ENCODE results near the gene TMEM239.
"Not testable (repeated sequence)": the region's sequence is repeated elsewhere in the genome, so short reads cannot be mapped to it uniquely, and the experiment has no call there.

TMEM239 gene

DNA sequence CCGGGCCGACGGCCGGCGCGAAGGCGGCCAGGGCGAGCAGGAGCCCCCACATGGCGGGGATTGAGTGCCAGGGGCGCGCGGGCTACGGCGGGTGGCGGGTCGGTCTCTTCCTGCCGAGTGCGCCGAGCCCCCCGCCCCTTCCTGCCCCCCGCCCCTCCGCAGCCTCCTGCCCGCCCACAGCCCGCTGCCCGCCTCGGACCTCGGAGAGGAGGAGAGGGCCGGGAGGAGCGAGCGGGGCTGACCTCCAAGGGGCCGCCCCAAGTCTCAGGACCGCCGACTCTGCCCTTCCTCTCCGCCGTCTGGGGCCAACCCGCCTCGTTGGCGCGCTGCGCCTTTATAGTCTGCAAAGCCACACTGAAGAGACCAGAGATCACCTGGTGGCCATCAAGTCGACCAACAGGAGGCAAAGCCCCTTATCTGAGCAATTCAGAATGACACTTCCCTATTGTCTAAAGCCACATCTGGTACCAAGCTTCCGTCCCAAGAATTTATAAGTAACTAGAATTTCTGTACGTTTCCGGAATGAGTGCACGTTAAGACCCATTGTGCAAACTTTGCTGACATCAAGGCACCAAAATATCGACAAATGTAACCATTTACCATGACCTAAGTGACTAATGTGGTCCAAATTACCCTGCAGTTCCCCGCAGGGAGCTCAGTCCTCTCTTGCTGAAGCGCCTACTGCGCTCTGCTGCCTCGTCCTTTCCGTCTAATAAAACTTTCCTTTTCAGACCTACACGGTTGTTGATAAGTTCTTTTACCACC lies 15.5 kb upstream of the TMEM239 start, which contains the start of gene CPXM1:
Gene CPXM1 (minus strand): TSS at position 107 of the 765 bp plus-strand sequence. CDS start 55 bp downstream, at position 52.
- DNase-seq: no peak

DNA sequence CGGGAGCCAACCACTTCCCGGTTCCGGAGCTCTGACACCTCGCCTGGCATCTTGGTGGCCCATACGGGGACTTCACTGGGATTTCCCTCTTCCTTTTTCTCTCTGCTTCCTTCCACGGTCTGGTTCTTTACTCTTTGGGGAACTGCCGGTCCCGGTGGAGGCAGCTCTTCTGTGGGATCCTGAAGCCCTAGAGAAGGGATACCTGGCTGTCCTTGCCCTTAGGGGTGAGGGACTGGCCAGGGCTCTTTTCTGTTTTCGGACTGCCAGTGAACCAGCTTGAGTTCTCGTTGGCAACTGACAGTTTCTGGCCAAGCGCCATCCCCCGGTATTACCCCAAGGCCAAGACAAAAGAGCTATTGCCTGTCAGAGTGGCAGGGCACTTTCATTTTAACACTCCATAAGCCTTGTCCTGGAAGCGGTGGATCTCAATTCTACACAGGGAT lies 14.9 kb upstream of the TMEM239 start:
- DNase-seq: no peak

DNA sequence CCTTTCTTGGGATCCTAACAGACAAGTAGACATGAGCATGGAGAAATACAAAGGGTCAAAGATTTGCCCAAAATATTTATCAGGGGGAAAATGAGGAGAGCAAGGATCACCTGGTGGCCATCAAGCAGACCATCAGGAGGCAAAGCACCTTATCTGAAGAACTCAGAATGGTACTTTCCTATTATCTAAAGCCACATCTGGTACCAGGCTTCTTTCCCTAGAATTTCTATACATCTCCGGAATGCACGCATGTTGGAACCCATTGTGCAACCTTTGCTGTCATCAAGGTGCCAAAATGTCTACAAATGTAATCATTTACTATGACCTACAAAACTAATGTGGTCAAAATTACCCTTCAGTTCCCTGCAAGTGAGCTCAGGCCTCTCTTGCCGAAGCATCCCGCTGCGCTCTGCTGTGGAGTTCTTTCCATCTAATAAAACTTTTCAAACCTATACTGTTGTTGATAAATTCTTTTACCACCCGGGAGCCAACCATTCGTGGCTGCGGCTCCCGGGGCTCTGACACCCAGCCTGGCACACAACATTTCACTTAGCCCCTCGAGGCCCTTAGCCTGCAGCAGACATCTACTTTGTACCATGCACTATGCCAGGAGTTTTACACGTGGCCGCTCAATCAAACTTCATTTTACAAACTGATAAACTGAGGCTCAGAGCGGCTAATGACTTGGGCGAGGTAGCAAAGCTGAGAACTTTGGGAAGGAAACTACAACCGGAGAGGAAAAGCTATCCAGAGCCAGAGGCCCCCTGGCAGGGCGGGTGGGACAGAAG lies 11.9 kb upstream of the TMEM239 start:
- no peak for DNase-seq

DNA sequence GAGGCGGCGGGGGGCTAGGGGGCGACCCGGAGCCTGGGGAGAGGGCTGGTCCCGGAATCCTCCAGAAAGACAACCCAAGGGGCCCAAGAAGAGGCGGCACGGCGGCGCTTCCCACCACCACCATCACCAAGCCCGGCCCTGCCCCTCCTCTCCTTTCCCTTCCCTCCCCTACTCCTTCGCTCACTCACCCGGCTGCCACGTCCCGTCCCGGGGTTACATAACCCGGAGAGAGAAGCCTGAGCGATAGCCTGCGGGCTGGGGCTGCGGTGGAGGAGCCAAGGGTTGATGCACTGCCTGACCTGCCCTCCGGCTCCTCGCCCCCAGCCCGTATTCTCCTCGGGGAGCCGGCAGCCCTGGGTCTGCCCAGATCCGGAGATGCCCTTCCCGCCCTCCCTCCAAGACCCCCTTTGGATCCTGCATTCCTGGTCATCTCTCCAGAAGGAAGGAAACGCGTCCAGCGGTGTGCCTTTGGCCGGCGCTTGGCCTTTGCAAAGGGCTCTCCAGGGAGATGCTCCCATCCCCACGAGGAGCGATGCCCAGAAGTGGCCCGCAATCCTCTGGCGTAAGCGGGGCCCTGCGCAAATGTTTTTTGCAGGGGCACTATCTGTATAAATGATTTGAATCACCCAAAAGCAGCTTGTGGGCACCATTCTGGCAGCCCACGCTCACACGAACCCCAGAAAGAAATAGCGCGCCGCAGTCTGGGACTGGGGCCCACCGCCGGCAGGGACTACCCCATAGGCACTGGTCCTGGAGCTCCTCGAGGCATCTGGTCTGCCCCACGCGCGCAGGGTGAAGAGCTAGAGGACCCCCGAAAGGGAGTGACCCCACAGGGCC lies 11.1 kb upstream of the TMEM239 start:
- DNase-seq: no peak

DNA sequence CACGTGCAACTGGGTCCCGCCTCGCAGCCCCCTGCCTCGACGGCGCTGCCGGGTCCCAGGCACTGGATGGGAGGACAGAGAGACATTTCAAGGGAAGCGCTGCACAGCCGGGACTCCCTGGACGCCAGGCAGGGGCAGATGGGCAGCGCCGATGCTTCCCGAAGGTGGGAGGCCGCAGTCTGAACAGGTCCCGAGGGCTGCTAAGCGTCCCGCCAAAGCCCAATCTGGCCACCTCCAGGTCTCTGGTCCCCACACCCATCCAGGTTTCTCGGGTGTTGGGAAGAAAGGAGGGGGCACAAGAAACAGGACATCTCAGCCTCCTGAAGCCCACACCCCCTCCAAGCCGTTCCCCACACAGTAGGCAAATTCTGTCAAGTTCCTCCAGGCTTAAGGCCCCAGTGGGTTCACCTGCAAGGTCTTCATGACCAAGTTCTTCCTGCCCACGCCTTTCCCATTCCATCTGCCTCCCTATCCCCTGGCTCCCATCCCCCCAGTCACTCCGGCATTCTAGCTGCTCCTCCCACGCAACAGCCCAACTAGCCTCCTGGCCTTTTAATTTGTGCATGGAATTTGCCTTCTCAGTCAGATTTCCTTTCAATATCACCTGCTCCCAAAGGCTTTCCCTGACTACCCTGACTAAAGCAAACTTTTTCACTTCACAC lies 10.3 kb upstream of the TMEM239 start:
- no peak for DNase-seq

DNA sequence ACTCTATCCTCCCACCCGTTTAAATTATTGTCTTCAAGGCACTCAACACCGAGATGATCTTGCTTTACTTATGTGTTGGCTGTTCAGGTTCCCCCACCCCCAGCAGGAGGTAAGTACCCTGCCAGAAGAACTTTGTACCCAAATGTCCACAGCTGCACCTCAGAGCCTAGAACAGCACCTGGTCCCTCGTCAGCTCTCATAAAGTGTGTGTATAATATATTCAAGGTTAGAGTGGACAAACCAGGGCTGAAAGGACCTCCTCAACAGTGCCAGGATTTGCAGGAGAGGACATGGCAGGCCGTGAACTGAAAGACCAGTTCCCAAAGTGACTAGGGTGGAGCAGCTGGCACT lies 9.8 kb upstream of the TMEM239 start:
- DNase-seq: no peak

DNA sequence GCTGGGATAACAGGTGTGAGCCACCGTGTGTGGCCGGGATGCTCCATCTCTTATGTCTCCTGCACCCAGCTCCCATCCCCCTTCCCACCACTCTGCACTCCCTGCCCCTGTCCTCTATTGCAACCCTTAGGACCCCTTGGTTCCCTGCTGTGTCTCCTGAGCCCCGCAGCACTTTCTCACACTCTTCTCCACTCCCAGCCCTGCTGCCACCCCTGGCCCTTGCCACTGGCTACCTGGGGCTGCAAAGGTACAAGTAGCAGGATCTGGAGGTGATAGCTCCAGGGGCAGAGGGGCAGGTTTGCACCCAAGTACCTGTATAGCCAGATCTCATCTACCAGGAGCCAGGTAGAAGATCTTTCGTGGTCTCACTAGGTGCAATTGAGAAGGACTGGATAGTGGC lies 9.1 kb upstream of the TMEM239 start:
- DNase-seq: no peak

DNA sequence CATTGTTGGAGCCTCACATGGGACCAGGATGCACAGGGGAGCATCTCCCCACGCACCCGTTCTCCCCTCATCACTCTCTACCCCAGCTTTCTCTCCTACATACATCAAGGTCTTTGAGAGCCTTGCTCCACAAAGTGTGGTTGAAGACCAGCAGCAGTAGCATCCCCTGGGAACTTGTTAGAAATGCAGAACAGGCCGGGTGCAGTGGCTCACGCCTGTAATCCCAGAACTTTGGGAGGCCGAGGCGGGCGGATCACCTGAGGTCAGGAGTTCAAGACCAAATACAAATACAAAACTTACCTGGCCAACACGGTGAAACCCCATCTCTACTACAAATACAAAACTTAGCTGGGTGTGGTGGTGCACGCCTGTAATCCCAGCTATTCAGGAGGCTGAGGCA lies 8.2 kb upstream of the TMEM239 start:
- DNase-seq: not testable (repeated sequence)

DNA sequence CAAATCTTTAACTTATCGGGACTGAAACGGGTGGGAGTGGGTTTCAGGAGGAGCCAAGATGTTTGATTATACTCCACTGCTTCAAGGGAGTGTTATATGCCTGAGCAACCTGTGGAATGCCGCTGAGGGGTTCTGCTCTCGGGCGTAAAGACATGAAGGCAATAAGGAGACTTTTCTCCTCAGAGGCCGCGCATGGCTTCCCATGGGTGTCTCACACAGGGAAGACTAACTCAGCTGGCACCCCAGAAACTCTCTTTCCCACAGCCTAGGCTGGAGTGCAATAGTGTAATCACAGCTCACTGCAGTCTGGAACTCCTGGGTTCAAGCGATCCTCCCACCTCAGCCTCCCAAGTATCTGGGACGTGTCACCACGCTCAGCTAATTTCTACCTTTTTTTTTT lies 6.5 kb upstream of the TMEM239 start:
- no peak for DNase-seq

DNA sequence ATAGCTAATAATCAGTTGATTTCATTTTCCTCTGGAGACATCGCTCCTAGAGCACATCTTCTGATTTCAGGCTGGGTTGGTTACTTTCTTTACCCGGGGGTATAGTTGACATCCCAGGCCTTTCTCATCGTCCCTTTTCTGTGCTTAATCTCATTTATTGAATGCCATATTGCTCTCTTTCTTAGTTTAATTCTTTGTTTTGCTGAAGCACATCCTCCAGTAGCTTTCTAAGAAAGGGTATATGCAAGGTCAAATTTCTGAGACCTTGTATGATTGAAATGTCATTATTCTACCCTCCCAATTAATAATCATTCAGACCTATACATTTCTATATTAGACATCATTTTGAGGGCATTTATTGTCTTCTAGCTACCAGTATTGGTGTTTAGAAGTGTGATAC lies 4.0 kb upstream of the TMEM239 start:
- no peak for DNase-seq

DNA sequence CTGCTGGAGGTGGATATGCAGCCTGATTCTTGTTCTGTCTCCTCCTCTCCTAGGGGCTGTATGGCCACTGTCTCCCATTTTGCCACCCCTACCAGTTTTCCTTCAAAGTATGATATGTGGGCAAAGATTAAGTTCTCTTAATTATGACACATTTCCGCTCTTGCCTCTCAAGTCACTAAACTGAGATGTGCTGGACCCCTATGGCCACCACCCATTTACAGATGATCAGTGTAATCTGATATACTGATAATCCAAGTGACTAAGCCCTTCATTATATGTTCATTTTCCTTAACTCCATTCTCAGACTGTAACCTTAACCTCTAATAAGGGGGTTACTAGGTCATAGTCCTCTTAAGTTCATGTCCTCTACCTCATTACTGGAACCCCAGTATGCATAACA lies 2.1 kb upstream of the TMEM239 start:
- no peak for DNase-seq

DNA sequence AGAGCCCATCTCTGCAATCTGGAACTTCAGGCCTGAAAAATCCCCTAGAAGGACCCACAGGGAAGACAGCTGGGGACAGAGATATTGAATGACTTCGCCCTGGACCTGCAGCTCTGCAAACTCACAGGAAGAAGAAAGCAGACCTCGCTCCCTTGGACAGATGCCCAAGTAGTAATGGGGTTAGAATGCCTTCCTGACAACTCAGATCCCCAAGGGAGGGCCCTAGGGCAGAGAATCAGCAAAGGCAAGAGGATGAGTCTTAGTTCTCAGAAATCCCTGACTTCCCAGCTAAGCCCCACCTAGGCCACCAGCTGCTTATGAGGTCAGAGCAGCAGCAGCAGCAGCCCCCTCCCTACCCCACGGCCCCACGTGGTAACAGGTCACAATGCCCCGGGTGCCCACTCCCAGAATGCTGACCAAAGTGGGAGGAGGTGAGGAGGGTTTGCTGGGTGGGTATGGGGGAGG lies 1.5 kb upstream of the TMEM239 start, which contains the start of gene C20orf141:
Gene C20orf141 (plus strand): TSS at position 401 of the 465 bp plus-strand sequence. CDS start 198 bp downstream, outside the sequence.
- DNase-seq: no peak

DNA sequence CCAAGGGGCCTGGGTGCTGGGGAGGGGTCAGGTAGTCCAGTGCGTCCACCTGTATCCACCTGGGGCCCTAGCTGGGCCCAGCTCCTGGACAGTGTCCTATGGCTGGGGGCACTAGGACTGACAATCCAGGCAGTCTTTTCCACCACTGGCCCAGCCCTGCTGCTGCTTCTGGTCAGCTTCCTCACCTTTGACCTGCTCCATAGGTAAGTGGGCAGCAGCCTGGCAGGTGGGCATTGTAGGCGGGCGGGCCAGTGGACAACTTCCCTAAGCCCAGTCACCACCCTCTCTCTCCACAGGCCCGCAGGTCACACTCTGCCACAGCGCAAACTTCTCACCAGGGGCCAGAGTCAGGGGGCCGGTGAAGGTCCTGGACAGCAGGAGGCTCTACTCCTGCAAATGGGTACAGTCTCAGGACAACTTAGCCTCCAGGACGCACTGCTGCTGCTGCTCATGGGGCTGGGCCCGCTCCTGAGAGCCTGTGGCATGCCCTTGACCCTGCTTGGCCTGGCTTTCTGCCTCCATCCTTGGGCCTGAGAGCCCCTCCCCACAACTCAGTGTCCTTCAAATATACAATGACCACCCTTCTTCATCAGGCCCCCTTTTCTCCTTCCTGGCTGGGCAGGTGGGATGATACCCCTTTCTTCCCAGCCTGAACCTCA lies 793 bp upstream of the TMEM239 start:
- DNase-seq: no peak

DNA sequence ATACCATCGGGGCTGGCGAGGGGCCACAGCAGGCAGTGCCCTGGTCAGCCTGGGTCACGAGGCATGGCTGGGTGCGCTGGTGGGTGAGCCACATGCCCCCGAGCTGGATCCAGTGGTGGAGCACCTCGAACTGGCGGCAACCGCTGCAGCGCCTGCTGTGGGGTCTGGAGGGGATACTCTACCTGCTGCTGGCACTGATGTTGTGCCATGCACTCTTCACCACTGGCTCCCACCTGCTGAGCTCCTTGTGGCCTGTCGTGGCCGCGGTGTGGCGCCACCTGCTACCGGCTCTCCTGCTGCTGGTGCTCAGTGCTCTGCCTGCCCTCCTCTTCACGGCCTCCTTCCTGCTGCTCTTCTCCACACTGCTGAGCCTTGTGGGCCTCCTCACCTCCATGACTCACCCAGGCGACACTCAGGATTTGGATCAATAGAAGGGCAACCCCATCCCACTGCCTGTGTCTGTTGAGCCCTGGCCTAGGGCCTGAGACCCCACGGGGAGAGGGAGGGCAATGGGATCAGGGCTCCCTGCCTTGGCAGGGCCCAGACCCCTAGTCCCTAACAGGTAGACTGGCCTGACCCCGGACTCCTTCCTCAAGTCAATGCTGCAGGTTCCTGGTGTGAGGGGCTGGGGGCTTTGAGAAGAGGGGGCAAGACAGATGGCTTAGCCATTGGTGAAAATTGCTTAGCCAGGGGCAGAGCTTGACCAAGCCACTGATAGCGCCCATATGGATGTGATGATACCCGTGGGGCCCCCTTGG lies 598 bp downstream of the TMEM239 start:
- no peak for DNase-seq

DNA sequence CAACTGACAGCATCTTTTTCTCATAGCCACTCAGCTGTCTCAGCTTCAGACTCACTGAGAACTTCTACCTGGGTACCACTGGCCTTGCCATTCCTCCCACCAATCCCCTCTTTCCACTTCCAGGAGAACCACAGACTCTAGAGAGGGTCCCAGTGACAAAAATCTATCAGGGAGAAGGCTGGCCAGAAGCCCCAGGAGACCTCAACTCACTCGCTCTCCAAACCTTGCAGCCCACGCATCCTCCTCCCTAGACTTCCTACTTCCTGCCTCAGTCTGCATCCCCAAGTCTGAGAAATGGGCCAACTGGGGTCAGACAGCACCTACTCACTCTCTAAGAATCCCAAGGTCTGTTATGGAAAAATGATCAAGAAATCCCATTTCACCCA lies 1.2 kb downstream of the TMEM239 start:
- DNase-seq: no peak

DNA sequence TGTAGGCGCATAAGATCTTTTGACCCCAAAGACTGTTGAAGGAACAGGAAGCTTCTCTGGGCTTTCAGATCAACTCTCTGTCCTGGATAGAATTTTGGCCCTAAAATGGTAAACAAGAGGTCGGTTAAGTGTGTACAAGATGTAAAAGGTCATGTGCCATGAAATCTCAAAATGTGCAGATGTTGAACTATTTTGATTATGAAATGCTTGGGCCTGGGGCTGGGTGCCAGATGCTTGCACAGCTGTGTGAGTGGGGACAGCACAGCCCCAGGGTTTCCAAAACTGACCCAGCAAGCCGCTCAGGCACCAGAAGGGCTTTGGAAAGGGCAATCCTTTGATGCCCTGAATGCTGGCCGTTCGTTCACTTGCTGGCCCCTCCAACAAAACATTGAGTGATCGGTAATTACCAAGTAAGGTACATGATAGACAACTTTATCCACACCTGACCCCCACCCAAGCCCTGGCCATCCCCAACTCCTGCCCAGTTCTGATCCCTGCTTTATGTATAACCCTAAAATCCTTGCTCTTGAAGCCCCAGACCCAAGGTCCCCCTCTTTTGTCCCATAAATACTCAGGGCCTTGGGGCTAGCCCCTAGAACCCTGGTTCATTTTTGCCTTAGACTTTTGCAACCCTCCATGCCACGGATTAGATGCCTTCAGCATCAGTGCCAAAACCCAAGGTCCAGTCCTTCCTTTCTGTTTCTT lies 1.9 kb downstream of the TMEM239 start:
- no peak for DNase-seq

DNA sequence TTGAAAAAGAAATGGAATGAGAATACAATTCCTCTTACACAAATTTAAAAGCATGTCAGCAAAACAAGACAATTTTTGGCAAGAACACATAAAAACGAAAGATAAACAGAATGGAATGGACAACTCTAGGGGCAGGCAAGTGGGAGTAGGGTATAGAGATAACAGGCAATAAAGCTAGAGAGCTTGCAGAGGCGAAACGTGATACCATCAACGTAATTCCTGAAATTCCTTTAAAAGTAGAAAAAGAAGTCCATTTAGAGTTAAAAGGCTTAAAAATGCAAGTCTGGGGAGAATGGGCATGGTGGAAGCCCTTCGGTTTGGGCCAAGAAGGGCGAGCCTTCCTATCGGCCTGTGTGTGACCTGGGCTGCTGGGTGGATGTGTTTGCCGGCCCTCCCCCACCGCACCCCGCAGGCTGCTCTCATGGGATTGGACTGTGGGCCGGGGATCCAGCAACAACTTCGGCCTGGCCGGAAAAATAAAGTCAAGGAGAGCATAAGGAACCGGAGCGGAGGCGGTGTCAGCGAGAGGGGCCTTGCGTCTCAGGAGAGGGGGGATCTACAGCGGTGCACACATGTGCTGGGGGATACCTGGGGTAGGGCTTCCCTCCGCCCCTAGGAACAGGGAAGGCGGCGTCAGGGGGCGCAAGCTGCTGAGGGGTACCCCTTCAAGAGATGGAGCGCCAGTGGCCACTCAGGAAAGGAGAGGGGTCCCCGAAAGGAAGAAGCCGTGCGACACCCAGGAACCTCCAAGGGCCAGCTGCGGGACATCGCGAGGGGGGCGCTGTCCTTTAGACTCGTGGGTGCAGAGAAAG lies 4.1 kb downstream of the TMEM239 start:
- no peak for DNase-seq

DNA sequence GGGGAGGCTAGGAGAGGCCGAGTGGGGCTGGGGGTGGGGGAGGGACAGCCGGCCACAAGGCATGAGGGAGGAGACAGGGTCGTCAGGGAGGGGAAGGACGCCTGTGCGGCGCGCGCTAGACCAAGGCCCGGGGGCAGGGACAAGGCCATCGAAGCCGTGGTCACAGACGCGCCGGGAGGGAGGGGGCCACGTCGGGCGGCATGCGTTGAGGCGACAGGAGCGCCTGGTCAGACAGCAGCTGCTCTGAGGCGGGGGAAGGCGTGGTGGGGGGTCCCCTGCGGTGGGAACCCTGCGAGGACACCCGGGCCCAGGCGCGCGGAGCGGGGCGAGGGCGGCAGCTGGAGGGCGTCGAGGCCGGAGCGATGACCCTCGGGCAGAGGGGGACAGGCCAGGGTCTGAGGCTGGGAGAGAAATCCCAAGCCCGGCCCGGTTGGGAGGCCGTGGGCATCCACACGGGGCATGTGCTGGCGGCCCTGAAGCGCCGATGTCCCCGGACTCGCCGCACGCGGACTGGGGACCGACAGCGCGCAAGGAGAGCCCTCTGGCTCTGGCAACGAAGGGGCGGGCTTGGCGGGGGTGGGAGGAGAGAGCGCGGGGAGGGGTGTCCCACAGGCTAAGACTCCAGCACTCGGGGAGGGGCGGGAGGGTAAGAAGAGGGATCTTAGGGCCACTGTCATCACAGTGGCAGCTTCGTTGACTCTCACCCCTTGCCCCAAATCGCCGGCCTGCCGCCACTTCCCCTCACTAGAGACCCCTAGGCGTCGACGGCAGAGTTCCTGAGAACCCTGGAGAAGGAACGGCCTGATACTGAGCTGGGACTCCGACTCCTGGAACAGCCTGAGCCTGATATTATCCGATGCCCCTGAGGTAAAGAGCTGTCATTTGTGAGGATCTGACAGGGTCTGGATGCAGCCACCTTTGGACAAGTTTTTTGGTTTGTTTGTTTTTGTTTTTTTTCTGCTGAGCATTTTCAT lies 5.0 kb downstream of the TMEM239 start:
- no peak for DNase-seq

Measured in NCI-H526 treated with DMSO at 0.1 percent for 48 hours (cell line).